Measurements from ENCODE around the gene LTBR.

GRCh38 chr12:6404390-6404789 lies 20.4 kb downstream of the LTBR start:
- TF ChIP-seq EZH2 (IDR thresholded peaks at IDR 0.05) = no peak
- no peak for TF ChIP-seq POLR2AphosphoS5 (IDR thresholded peaks at IDR 0.05; ENCODE audit: borderline replicate concordance, low read depth, low read length)

All from SK-N-MC (cell line).